Caco-2 (cell line): ENCODE data around the gene ZNF521. TPM values are rescaled to one million over a fixed set of nuclear protein-coding genes. Genes with fewer than 3 reads are reported as not detected.

Experiments
- BruUV-seq: library from RNA; stranded (reverse); fragments of 400-500 nt; replicated peaks from 2 replicates; lab custom pipeline; 2021; lab: Mats Ljungman, UMichigan
- CTCF ChIA-PET: fragments of 300-600 bp; sonication (Branson Sonifier 250); formaldehyde crosslinking; loops from one replicate; lab custom pipeline; 2022; ENCODE audit warnings: antibody characterized with exemption; lab: Charles Lee
- POLR2A ChIA-PET: fragments of 300-600 bp; sonication (Branson Sonifier 250); formaldehyde crosslinking; loops from one replicate; lab custom pipeline; 2022; ENCODE audit warnings: antibody characterized with exemption; lab: Charles Lee
- DNase-seq, 2 experiments: peaks; one replicate each; pipeline versions ENCODE4 v3.0.0 to v3.0.0-alpha.2; 2020 to 2022
- H3K27me3 ChIP-seq: replicated peaks from 2 replicates; pipeline ENCODE4 v1.6.0; 2011; ENCODE audit warnings: low read length; ENCODE audit not compliant: control insufficient read depth, insufficient read depth
- H3K36me3 ChIP-seq: 2 replicates; pipeline ENCODE4 v1.5.1; 2011; ENCODE audit warnings: low read length; ENCODE audit not compliant: control insufficient read depth, insufficient read depth
- H3K4me1 ChIP-seq: fragments of 250-450 bp; sonication (Bioruptor Pico); 2 replicates; pipeline ENCODE4 v1.5.1; 2020; ENCODE audit warnings: mild to moderate bottlenecking
- H3K4me3 ChIP-seq: 2 replicates; pipeline ENCODE4 v1.5.1; 2011; ENCODE audit warnings: low read depth, mild to moderate bottlenecking, control low read depth, low read length
- H3K9me3 ChIP-seq: fragments of 250-450 bp; sonication (Bioruptor Pico); 2 replicates; pipeline ENCODE4 v1.5.1; 2020; ENCODE audit warnings: mild to moderate bottlenecking, moderate library complexity
- H3K27ac Mint-ChIP-seq: one replicate; pipeline ENCODE4 v1.8.0; 2022; ENCODE audit warnings: mixed read lengths; ENCODE audit not compliant: unreplicated experiment
- H3K27me3 Mint-ChIP-seq: one replicate; pipeline ENCODE4 v1.8.0; 2022; ENCODE audit warnings: mixed read lengths; ENCODE audit not compliant: insufficient read depth, unreplicated experiment
- H3K36me3 Mint-ChIP-seq: one replicate; pipeline ENCODE4 v1.8.0; 2022; ENCODE audit warnings: mild to moderate bottlenecking, mixed read lengths; ENCODE audit not compliant: insufficient read depth, unreplicated experiment
- H3K4me1 Mint-ChIP-seq: one replicate; pipeline ENCODE4 v1.8.0; 2022; ENCODE audit warnings: low read depth, mixed read lengths; ENCODE audit not compliant: unreplicated experiment
- H3K4me3 Mint-ChIP-seq: one replicate; pipeline ENCODE4 v1.8.0; 2022; ENCODE audit warnings: mild to moderate bottlenecking, moderate library complexity, mixed read lengths; ENCODE audit not compliant: unreplicated experiment
- H3K9me3 Mint-ChIP-seq: one replicate; pipeline ENCODE4 v1.8.0; 2022; ENCODE audit warnings: mixed read lengths; ENCODE audit not compliant: unreplicated experiment
- CTCF ChIP-seq, 2 experiments: fragments of 200-600 bp in 1 of 2; IDR thresholded peaks; 1 replicate in 1 of 2; 2 replicates in 1 of 2; pipeline versions ENCODE4 v1.5.1 to v1.8.0; 2011 to 2022; ENCODE audit warnings: antibody characterized with exemption in 1 of 2, control low read depth in 1 of 2, inconsistent platforms in 1 of 2, low read depth in 1 of 2, low read length in 1 of 2, mild to moderate bottlenecking in 1 of 2, moderate library complexity in 1 of 2; ENCODE audit not compliant: insufficient read depth in 1 of 2, severe bottlenecking in 1 of 2, unreplicated experiment in 1 of 2
- intact Hi-C: fragments of 100-400 bp; cut with micrococcal nuclease; formaldehyde crosslinking; loops from one replicate; pipeline ENCODE4 v1.10.0; 2022; ENCODE audit not compliant: unreplicated experiment
- total RNA-seq: library from RNA; stranded (reverse); gene quantifications from 2 replicates; pipeline ENCODE4 v1.2.3, GENCODE V29; 2022

ZNF521 gene
- total RNA-seq, 1 experiment from 2014 or later: not detected

DNA sequence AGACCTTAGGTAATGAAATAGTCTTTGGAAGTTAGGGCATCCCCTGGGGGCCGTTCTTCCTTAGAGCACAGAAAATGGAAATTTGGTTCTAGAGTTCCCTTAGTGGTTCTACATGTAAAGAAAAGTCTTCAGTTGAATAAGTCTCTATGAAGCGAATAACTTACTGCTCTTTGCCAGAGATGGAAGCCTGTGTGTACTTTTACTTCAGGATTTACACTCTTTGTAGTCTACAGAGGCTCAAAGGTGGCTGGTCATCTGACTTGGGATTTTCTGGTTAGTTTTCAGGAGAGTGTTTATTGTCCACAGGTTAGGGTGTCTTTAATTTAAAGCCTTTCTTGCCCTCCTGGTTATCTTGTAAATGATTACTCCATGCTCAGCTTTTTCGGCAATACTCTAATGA, 210.6 kb downstream of the ZNF521 start:
- CTCF ChIA-PET: no interaction called here
- Mint-ChIP-seq H3K4me3 (no peak overlapping the region), H3K36me3 (no peaks in the 10 kb centered on the region), H3K27me3 (no peaks in the 10 kb centered on the region), H3K9me3 (no peaks in the 10 kb centered on the region), H3K27ac (no peak overlapping the region), H3K4me1 (no peaks in the 10 kb centered on the region)
- no peak for DNase-seq
- H3K27me3 ChIP-seq: no peaks in the 10 kb centered on the region
- H3K4me1 ChIP-seq: no peaks in the 10 kb centered on the region
- intact Hi-C loops: no loop called here
- H3K4me3 ChIP-seq: no peak overlapping the region
- no peak for TF ChIP-seq CTCF (IDR thresholded peaks at IDR 0.05; ENCODE audit: insufficient read depth in 1 of 2, low read depth in 1 of 2, low read length in 1 of 2, severe bottlenecking in 1 of 2, unreplicated experiment in 1 of 2)
- POLR2A ChIA-PET: no interaction called here
- no peaks in the 10 kb centered on the region for H3K9me3 ChIP-seq
- BruUV-seq: no TSS peak
- H3K36me3 ChIP-seq: no peaks in the 10 kb centered on the region

DNA sequence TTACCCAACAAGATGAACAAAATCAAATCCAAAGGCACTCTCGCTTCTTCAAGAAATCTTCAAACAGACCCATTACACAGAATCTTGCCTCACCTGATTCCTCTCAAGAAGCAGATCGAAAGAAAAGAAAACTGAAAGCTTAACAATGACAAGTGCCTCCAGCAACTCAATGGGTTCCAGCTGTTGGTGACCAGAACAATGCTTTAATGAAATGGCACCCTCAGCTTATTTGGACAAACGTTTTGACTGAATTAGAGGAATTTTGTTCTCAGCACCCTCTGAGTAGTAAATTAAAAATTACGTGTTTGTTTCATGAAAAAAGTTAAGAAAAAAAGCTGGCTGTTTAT, 211.0 kb downstream of the ZNF521 start:
- no peak overlapping the region for H3K4me3 Mint-ChIP-seq
- intact Hi-C loops: no loop called here
- Histone ChIP-seq H3K9me3 (no peaks in the 10 kb centered on the region), H3K4me1 (no peaks in the 10 kb centered on the region), H3K27me3 (no peaks in the 10 kb centered on the region), H3K4me3 (no peak overlapping the region), H3K36me3 (no peaks in the 10 kb centered on the region)
- POLR2A ChIA-PET: no interaction called here
- H3K27ac Mint-ChIP-seq: no peak overlapping the region
- CTCF ChIA-PET: no interaction called here
- H3K27me3 Mint-ChIP-seq: no peaks in the 10 kb centered on the region
- no peak for TF ChIP-seq CTCF (IDR thresholded peaks at IDR 0.05; ENCODE audit: insufficient read depth in 1 of 2, low read depth in 1 of 2, low read length in 1 of 2, severe bottlenecking in 1 of 2, unreplicated experiment in 1 of 2)
- H3K9me3 Mint-ChIP-seq: no peaks in the 10 kb centered on the region
- BruUV-seq: no TSS peak
- H3K4me1 Mint-ChIP-seq: no peaks in the 10 kb centered on the region
- no peaks in the 10 kb centered on the region for H3K36me3 Mint-ChIP-seq
- DNase-seq: no peak

DNA sequence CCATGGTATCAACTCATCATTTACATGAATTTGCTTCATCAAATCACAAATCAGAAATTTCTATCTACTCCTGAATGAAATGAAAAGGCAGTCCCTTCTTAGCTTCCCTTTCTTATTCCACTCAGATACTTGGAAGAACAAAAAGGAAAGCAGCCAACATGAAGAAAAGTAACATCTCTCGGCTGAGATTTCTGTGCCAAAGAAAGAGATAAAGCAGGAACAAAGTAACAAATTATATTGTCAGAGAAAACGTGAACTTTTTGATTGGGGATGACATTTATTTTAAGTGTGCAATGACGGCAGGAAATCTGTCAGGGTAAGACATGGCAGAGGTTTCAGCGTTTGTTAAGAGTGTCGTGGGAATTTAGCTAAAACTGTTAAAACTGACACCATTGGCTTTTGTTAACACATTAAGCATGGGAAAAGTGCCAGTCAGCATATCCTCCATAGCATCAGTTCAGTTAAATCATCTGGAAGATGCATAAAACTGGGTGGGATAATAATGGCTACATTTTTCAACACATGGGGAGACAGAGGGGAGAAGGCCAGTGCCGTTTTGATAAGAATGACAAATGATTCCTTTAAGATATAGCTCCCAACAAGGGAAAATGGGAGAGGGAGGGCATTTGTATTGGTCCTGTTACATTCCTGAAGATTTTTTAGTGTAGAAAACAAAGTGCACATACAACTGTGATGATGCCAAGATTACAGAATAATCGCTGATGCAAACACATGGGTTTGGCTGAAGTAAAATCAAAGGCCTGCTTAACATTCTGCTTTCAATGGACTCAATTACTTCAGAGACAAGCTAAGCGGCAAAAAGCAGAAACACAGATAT, 211.6 kb downstream of the ZNF521 start:
- no peak for TF ChIP-seq CTCF (IDR thresholded peaks at IDR 0.05; ENCODE audit: insufficient read depth in 1 of 2, low read depth in 1 of 2, low read length in 1 of 2, severe bottlenecking in 1 of 2, unreplicated experiment in 1 of 2)
- Histone ChIP-seq H3K36me3 (no peaks in the 10 kb centered on the region), H3K9me3 (no peaks in the 10 kb centered on the region), H3K4me1 (no peaks in the 10 kb centered on the region), H3K4me3 (no peak overlapping the region), H3K27me3 (no peaks in the 10 kb centered on the region)
- no TSS peak for BruUV-seq
- no peaks in the 10 kb centered on the region for H3K27me3 Mint-ChIP-seq
- intact Hi-C loops: no loop called here
- no peak for DNase-seq
- no peaks in the 10 kb centered on the region for H3K4me1 Mint-ChIP-seq
- ChIA-PET CTCF (no interaction called here), POLR2A (no interaction called here)
- H3K36me3 Mint-ChIP-seq: no peaks in the 10 kb centered on the region
- no peaks in the 10 kb centered on the region for H3K9me3 Mint-ChIP-seq
- no peak overlapping the region for H3K27ac Mint-ChIP-seq
- H3K4me3 Mint-ChIP-seq: no peak overlapping the region
